Neural cell (in vitro differentiated cells): ENCODE data around the gene CNN3. TPM values are rescaled to one million over a fixed set of nuclear protein-coding genes. Genes with fewer than 3 reads are reported as not detected.

Experiments used
- H2AFZ ChIP-seq: fragments of 200-600, 300-800 bp; sonication (generic), shearing (Covaris generic); 2 replicates; pipeline ENCODE4 v1.6.0; 2014; ENCODE audit warnings: low read depth, mild to moderate bottlenecking, antibody characterized with exemption, low read length, moderate library complexity
- H3F3A ChIP-seq: fragments of 200-600 bp; shearing (Covaris generic); 2 replicates; pipeline ENCODE4 v1.6.1; 2016; ENCODE audit warnings: mild to moderate bottlenecking, moderate library complexity, mixed read lengths, antibody characterized with exemption, low read length; ENCODE audit not compliant: insufficient read depth, poor library complexity, severe bottlenecking
- H3K27ac ChIP-seq: fragments of 200-600, 300-800 bp; sonication (generic), shearing (Covaris generic); 2 replicates; pipeline ENCODE4 v1.5.1; 2014; ENCODE audit warnings: mild to moderate bottlenecking, low read length, moderate library complexity
- H3K27me3 ChIP-seq: fragments of 300-800, 200-600 bp; sonication (generic), shearing (Covaris generic); 2 replicates; pipeline ENCODE4 v1.6.0; 2014; ENCODE audit warnings: mild to moderate bottlenecking, low read depth, low read length, moderate library complexity; ENCODE audit not compliant: insufficient read depth
- H3K36me3 ChIP-seq: fragments of 300-800, 200-600 bp; sonication (generic), shearing (Covaris generic); 2 replicates; pipeline ENCODE4 v1.5.1; 2014; ENCODE audit warnings: mild to moderate bottlenecking, antibody characterized with exemption, low read length, moderate library complexity; ENCODE audit not compliant: insufficient read depth
- H3K4me2 ChIP-seq: fragments of 300-800, 200-600 bp; sonication (generic), shearing (Covaris generic); 2 replicates; pipeline ENCODE4 v1.6.0; 2014; ENCODE audit warnings: mild to moderate bottlenecking, low read length
- H3K4me3 ChIP-seq: fragments of 300-800, 200-600 bp; sonication (generic), shearing (Covaris generic); 2 replicates; pipeline ENCODE4 v1.5.1; 2014; ENCODE audit warnings: mild to moderate bottlenecking, low read length, moderate library complexity
- H3K79me2 ChIP-seq: fragments of 200-600 bp; shearing (Covaris generic); replicated peaks from 2 replicates; pipeline ENCODE4 v1.6.0; 2014; ENCODE audit warnings: mild to moderate bottlenecking, low read length, moderate library complexity; ENCODE audit not compliant: insufficient read depth
- H3K9ac ChIP-seq: fragments of 300-800, 200-600 bp; sonication (generic), shearing (Covaris generic); 2 replicates; pipeline ENCODE4 v1.6.1; 2016; ENCODE audit warnings: mild to moderate bottlenecking, low read length, mixed read lengths
- H3K9me2 ChIP-seq: fragments of 200-600 bp; shearing (Covaris generic); 2 replicates; pipeline ENCODE4 v1.6.1; 2016; ENCODE audit warnings: mild to moderate bottlenecking, low read length, mixed read lengths; ENCODE audit not compliant: insufficient read depth
- H3K9me3 ChIP-seq: fragments of 200-600, 300-800 bp; sonication (generic), shearing (Covaris generic); 2 replicates; pipeline ENCODE4 v1.6.1; 2016; ENCODE audit warnings: mild to moderate bottlenecking, mixed run types, low read length, moderate library complexity, mixed read lengths
- H4K20me1 ChIP-seq: fragments of 200-600 bp; shearing (Covaris generic); 2 replicates; pipeline ENCODE4 v1.6.1; 2016; ENCODE audit warnings: mild to moderate bottlenecking, mixed run types; ENCODE audit not compliant: insufficient read depth
- EP300 ChIP-seq: fragments of 450-650 bp; conservative IDR thresholded peaks from 2 replicates; pipeline ENCODE4 v1.6.1; 2014; ENCODE audit warnings: antibody characterized with exemption, mild to moderate bottlenecking, moderate library complexity; ENCODE audit not compliant: poor library complexity, severe bottlenecking
- EZH2 ChIP-seq: fragments of 200-600, 300-800 bp; shearing (Covaris generic), sonication (generic); IDR thresholded peaks from 2 replicates; pipeline ENCODE4 v1.6.1; 2014; ENCODE audit warnings: antibody characterized with exemption, low read length, borderline replicate concordance, mild to moderate bottlenecking; ENCODE audit not compliant: insufficient read depth, poor library complexity, severe bottlenecking
- MXI1 ChIP-seq: fragments of 450-650 bp; conservative IDR thresholded peaks from 2 replicates; pipeline ENCODE4 v1.6.1; 2014; ENCODE audit warnings: antibody characterized with exemption, mild to moderate bottlenecking; ENCODE audit not compliant: poor library complexity, severe bottlenecking
- POLR2AphosphoS5 ChIP-seq: IDR thresholded peaks from 2 replicates; pipeline ENCODE4 v1.6.1; 2012
- RAD21 ChIP-seq: fragments of 450-650 bp; conservative IDR thresholded peaks from 2 replicates; pipeline ENCODE4 v1.6.1; 2014; ENCODE audit warnings: antibody characterized with exemption, mild to moderate bottlenecking, moderate library complexity
- SMC3 ChIP-seq: fragments of 450-650 bp; conservative IDR thresholded peaks from 2 replicates; pipeline ENCODE4 v1.6.1; 2014; ENCODE audit warnings: antibody characterized with exemption, mild to moderate bottlenecking, moderate library complexity; ENCODE audit not compliant: poor library complexity
- TAF1 ChIP-seq: IDR thresholded peaks from 2 replicates; pipeline ENCODE4 v1.6.1; 2012; ENCODE audit warnings: low read depth
- polyA plus RNA-seq: library from polyadenylated mRNA; depleted of rRNA; stranded (reverse); fragments of >200 nt; gene quantifications from 2 replicates; pipeline ENCODE4 v1.2.3, GENCODE V29; 2014
- TF ChIP-seq, protein P1 (sequence below): IDR thresholded peaks from 2 replicates; pipeline ENCODE4 v1.6.1; 2012; ENCODE audit warnings: borderline replicate concordance
- TF ChIP-seq, protein P2 (sequence below): fragments of 450-650 bp; IDR thresholded peaks from 2 replicates; pipeline ENCODE4 v1.5.1; 2014; ENCODE audit warnings: antibody characterized with exemption, mild to moderate bottlenecking, moderate library complexity; ENCODE audit not compliant: poor library complexity, severe bottlenecking

Gene CNN3
- polyA plus RNA-seq, 1 donor from 2014 or later, result 106 TPM

DNA sequence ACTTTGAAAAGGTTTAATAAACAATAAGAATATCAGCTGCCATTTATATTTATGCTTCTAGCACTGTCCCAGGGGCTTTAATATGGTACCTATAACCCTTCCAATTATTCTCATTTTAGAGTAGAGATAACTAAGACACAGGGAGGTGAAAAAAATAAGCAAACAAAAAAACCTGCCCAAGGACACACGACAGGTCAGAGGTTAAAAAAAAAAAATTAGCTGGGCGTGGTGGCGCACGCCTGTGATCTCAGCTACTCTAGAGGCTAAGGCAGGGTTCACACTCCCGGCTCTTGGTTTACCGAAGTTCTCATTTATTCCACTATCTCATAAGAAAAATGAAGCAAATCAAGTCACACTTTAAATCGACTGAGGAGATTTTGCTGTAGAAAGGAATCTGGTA is 34.7 kb upstream of the CNN3 start:
- Histone ChIP-seq H3K79me2 (no peaks in the 10 kb centered on the region), H3K9me3 (no peaks in the 10 kb centered on the region), H4K20me1 (no peaks in the 10 kb centered on the region), H3K4me2 (no peak overlapping the region), H3K9ac (no peak overlapping the region), H3F3A (no peaks in the 10 kb centered on the region), H3K36me3 (no peaks in the 10 kb centered on the region), H3K27me3 (no peaks in the 10 kb centered on the region), H2AFZ (no peak overlapping the region), H3K4me3 (no peak overlapping the region), H3K9me2 (no peaks in the 10 kb centered on the region), H3K27ac (no peak overlapping the region)
- no peak for TF ChIP-seq MXI1
- TF ChIP-seq EP300, result no peak
- TF ChIP-seq, protein P1, sequence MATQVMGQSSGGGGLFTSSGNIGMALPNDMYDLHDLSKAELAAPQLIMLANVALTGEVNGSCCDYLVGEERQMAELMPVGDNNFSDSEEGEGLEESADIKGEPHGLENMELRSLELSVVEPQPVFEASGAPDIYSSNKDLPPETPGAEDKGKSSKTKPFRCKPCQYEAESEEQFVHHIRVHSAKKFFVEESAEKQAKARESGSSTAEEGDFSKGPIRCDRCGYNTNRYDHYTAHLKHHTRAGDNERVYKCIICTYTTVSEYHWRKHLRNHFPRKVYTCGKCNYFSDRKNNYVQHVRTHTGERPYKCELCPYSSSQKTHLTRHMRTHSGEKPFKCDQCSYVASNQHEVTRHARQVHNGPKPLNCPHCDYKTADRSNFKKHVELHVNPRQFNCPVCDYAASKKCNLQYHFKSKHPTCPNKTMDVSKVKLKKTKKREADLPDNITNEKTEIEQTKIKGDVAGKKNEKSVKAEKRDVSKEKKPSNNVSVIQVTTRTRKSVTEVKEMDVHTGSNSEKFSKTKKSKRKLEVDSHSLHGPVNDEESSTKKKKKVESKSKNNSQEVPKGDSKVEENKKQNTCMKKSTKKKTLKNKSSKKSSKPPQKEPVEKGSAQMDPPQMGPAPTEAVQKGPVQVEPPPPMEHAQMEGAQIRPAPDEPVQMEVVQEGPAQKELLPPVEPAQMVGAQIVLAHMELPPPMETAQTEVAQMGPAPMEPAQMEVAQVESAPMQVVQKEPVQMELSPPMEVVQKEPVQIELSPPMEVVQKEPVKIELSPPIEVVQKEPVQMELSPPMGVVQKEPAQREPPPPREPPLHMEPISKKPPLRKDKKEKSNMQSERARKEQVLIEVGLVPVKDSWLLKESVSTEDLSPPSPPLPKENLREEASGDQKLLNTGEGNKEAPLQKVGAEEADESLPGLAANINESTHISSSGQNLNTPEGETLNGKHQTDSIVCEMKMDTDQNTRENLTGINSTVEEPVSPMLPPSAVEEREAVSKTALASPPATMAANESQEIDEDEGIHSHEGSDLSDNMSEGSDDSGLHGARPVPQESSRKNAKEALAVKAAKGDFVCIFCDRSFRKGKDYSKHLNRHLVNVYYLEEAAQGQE, result no peak
- TF ChIP-seq EZH2, result no peak
- TF ChIP-seq TAF1, result no peak
- TF ChIP-seq, protein P2, sequence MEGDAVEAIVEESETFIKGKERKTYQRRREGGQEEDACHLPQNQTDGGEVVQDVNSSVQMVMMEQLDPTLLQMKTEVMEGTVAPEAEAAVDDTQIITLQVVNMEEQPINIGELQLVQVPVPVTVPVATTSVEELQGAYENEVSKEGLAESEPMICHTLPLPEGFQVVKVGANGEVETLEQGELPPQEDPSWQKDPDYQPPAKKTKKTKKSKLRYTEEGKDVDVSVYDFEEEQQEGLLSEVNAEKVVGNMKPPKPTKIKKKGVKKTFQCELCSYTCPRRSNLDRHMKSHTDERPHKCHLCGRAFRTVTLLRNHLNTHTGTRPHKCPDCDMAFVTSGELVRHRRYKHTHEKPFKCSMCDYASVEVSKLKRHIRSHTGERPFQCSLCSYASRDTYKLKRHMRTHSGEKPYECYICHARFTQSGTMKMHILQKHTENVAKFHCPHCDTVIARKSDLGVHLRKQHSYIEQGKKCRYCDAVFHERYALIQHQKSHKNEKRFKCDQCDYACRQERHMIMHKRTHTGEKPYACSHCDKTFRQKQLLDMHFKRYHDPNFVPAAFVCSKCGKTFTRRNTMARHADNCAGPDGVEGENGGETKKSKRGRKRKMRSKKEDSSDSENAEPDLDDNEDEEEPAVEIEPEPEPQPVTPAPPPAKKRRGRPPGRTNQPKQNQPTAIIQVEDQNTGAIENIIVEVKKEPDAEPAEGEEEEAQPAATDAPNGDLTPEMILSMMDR, result no peak
- TF ChIP-seq RAD21, result no peak
- no peak for TF ChIP-seq POLR2AphosphoS5
- TF ChIP-seq SMC3, result no peak

DNA sequence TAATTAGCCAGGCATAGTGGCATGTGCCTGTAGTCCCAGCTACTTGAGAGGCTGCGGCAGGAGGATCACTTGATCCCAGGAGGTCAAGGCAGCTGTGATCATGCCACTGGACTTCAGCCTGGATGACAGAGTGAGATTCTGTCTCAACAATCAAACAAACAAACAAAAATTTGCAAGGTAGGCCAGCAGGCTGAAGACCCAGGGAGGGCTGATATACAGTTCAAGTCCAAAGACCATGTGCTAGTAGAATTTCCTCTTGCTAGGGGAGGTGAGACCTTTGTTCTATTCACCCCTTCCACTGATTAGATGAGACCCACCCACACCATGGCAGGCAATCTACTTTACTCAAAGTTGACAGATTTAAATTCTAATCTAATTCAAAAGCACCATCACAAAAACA is 31.2 kb upstream of the CNN3 start:
- Histone ChIP-seq H4K20me1 (no peaks in the 10 kb centered on the region), H3K27me3 (no peaks in the 10 kb centered on the region), H3K9me3 (no peaks in the 10 kb centered on the region), H3K79me2 (no peaks in the 10 kb centered on the region), H2AFZ (no peak overlapping the region), H3K27ac (no peak overlapping the region), H3K4me3 (no peak overlapping the region), H3K4me2 (no peak overlapping the region), H3F3A (no peaks in the 10 kb centered on the region), H3K9ac (no peak overlapping the region), H3K9me2 (no peaks in the 10 kb centered on the region), H3K36me3 (no peaks in the 10 kb centered on the region)
- TF ChIP-seq EP300 (no peak), MXI1 (no peak), RAD21 (no peak), TAF1 (no peak), EZH2 (no peak), SMC3 (no peak), POLR2AphosphoS5 (no peak)
- TF ChIP-seq, protein P2, result no peak
- TF ChIP-seq, protein P1, result no peak
